HCT116 (cell line): ENCODE results near the gene ARHGAP33. TPM values are rescaled to one million over a fixed set of nuclear protein-coding genes. Genes with fewer than 3 reads are reported as not detected.

Experiments used
- ATAC-seq: fragments of 200-7000 bp; cut with Tn5 transposase; 2 replicates; pipeline ENCODE4 v1.9.1; 2020; ENCODE audit warnings: mild to moderate bottlenecking, moderate library complexity
- BruUV-seq: library from RNA; stranded (reverse); fragments of 400-500 nt; replicated peaks from 2 replicates; lab custom pipeline; 2021; lab: Mats Ljungman, UMichigan
- CTCF ChIA-PET: fragments of 300-600 bp; sonication (Branson Sonifier 250); formaldehyde crosslinking; loops from one replicate; lab custom pipeline; 2021; ENCODE audit warnings: antibody characterized with exemption; lab: Charles Lee
- POLR2A ChIA-PET: fragments of 300-600, 350-600 bp; sonication (Branson Sonifier 250); formaldehyde crosslinking; loops from one replicate; lab custom pipeline; 2021; ENCODE audit warnings: antibody characterized with exemption; lab: Charles Lee
- RAD21 ChIA-PET, 2 experiments: fragments of 300-600 bp; sonication (Branson Sonifier 250); formaldehyde crosslinking; loops; one replicate each; lab custom pipeline; 2023; ENCODE audit warnings: low total read pairs in 2 of 2; ENCODE audit not compliant: uncharacterized antibody in 2 of 2, unreplicated experiment in 2 of 2, low non-redundant PET in 1 of 2; lab: Charles Lee
- DNase-seq: peaks from one replicate; pipeline ENCODE4 v3.0.0-alpha.2; 2010; ENCODE audit warnings: low read depth, low spot score
- H2AFZ ChIP-seq: fragments of 200-600 bp; shearing (Covaris generic), sonication (generic); 2 replicates; pipeline ENCODE4 v1.6.1; 2017; ENCODE audit warnings: low read depth, mixed run types, mixed read lengths, antibody characterized with exemption, low read length; ENCODE audit not compliant: poor library complexity, severe bottlenecking
- H3K27ac ChIP-seq: 2 replicates; pipeline ENCODE4 v1.5.1; 2012; ENCODE audit warnings: low read depth, low read length
- H3K27me3 ChIP-seq: fragments of 200-600 bp; sonication (generic); 2 replicates; pipeline ENCODE4 v1.6.1; 2016; ENCODE audit warnings: mixed run types, low read length, mixed read lengths; ENCODE audit not compliant: insufficient read depth
- H3K36me3 ChIP-seq, 2 experiments: fragments of 200-500 bp in 1 of 2; fragments of 200-600 bp in 1 of 2; sonication (Bioruptor generic) in 1 of 2; sonication (generic) in 1 of 2; 2 replicates each; pipeline versions ENCODE4 v1.5.1 to v1.6.1; 2014 to 2016; ENCODE audit warnings: low read length in 2 of 2, inconsistent platforms in 1 of 2, mixed read lengths in 1 of 2, mixed run types in 1 of 2; ENCODE audit not compliant: insufficient read depth in 2 of 2, control insufficient read depth in 1 of 2
- H3K4me1 ChIP-seq, 2 experiments: fragments of 200-600 bp in 1 of 2; sonication (generic) in 1 of 2; 2 replicates each; pipeline versions ENCODE4 v1.5.1 to v1.6.1; 2012 to 2017; ENCODE audit warnings: low read length in 2 of 2, inconsistent platforms in 1 of 2, mild to moderate bottlenecking in 1 of 2, mixed read lengths in 1 of 2, mixed run types in 1 of 2, moderate library complexity in 1 of 2; ENCODE audit not compliant: insufficient read depth in 2 of 2, control insufficient read depth in 1 of 2
- H3K4me2 ChIP-seq: fragments of 200-600 bp; sonication (generic); 2 replicates; pipeline ENCODE4 v1.6.1; 2017; ENCODE audit warnings: mixed run types, low read length, mixed read lengths
- H3K4me3 ChIP-seq, 2 experiments: fragments of 200-600 bp in 1 of 2; sonication (generic) in 1 of 2; replicated peaks in 1 of 2; 2 replicates each; pipeline ENCODE4 v1.5.1; 2011 to 2016; ENCODE audit warnings: low read length in 2 of 2, control low read depth in 1 of 2, low read depth in 1 of 2, mild to moderate bottlenecking in 1 of 2, mixed read lengths in 1 of 2, mixed run types in 1 of 2
- H3K79me2 ChIP-seq: fragments of 200-600 bp; sonication (generic); 2 replicates; pipeline ENCODE4 v1.6.1; 2017; ENCODE audit warnings: mild to moderate bottlenecking, mixed run types, low read length, moderate library complexity, mixed read lengths; ENCODE audit not compliant: insufficient read depth
- H3K9ac ChIP-seq: fragments of 200-600 bp; sonication (generic); 2 replicates; pipeline ENCODE4 v1.6.1; 2016; ENCODE audit warnings: low read length, mixed read lengths
- H3K9me2 ChIP-seq: fragments of 200-600 bp; sonication (generic), shearing (Covaris generic); 2 replicates; pipeline ENCODE4 v1.6.1; 2017; ENCODE audit warnings: mixed run types, mild to moderate bottlenecking, moderate library complexity; ENCODE audit not compliant: insufficient read depth
- H3K9me3 ChIP-seq, 2 experiments: fragments of 200-500 bp in 1 of 2; fragments of 200-600 bp in 1 of 2; sonication (Bioruptor generic) in 1 of 2; sonication (generic) in 1 of 2; 2 replicates each; pipeline ENCODE4 v1.6.1; 2014 to 2017; ENCODE audit warnings: low read length in 2 of 2, mixed read lengths in 2 of 2, inconsistent platforms in 1 of 2, low read depth in 1 of 2, mild to moderate bottlenecking in 1 of 2, mixed run types in 1 of 2, moderate library complexity in 1 of 2; ENCODE audit not compliant: control insufficient read depth in 1 of 2, insufficient read depth in 1 of 2
- H4K20me1 ChIP-seq: fragments of 200-600 bp; sonication (generic), shearing (Covaris generic); 2 replicates; pipeline ENCODE4 v1.6.1; 2017; ENCODE audit warnings: mixed run types, mild to moderate bottlenecking, moderate library complexity; ENCODE audit not compliant: insufficient read depth
- CBX3 ChIP-seq: IDR thresholded peaks from 2 replicates; pipeline ENCODE4 v1.6.1; 2012; ENCODE audit warnings: low read depth
- CEBPB ChIP-seq: IDR thresholded peaks from 2 replicates; pipeline ENCODE4 v1.6.1; 2012; ENCODE audit warnings: low read depth
- EZH2 ChIP-seq: fragments of 200-600 bp; sonication (generic); IDR thresholded peaks from 2 replicates; pipeline ENCODE4 v1.6.1; 2017; ENCODE audit warnings: antibody characterized with exemption, mixed run types
- JUND ChIP-seq: IDR thresholded peaks from 2 replicates; pipeline ENCODE4 v1.6.1; 2012
- MAX ChIP-seq: IDR thresholded peaks from 2 replicates; pipeline ENCODE4 v1.6.1; 2012
- POLR2A ChIP-seq: IDR thresholded peaks from 2 replicates; pipeline ENCODE4 v1.7.0; 2011; ENCODE audit warnings: borderline replicate concordance; ENCODE audit not compliant: insufficient read depth, insufficient read length; ENCODE audit errors: extremely low read depth
- POLR2AphosphoS5 ChIP-seq: IDR thresholded peaks from 2 replicates; pipeline ENCODE4 v1.6.1; 2011; ENCODE audit warnings: mild to moderate bottlenecking, low read depth, low read length, moderate library complexity
- RAD21 ChIP-seq: IDR thresholded peaks from 2 replicates; pipeline ENCODE4 v1.6.1; 2012; ENCODE audit warnings: low read depth, mild to moderate bottlenecking
- REST ChIP-seq: IDR thresholded peaks from 2 replicates; pipeline ENCODE4 v1.6.1; 2012; ENCODE audit warnings: low read depth
- YY1 ChIP-seq: IDR thresholded peaks from 2 replicates; pipeline ENCODE4 v1.6.1; 2011; ENCODE audit warnings: low read length, low read depth, moderate library complexity, mild to moderate bottlenecking; ENCODE audit not compliant: insufficient replicate concordance; ENCODE audit errors: extremely low read depth
- ZFX ChIP-seq: fragments of 450-650 bp; IDR thresholded peaks from 2 replicates; pipeline ENCODE4 v1.6.1; 2017
- intact Hi-C: fragments of 100-400 bp; cut with micrococcal nuclease; formaldehyde crosslinking; loops from 2 replicates; pipeline ENCODE4 v1.10.0; 2022
- total RNA-seq: library from RNA; stranded (reverse); gene quantifications from one replicate; pipeline ENCODE4 v1.2.1, GENCODE V29; 2021; ENCODE audit not compliant: unreplicated experiment

ARHGAP33 gene
- total RNA-seq, 1 experiment from 2014 or later: 30.2 TPM

GRCh38 chr19:35811317-35812219 lies 36.2 kb downstream of the ARHGAP33 start:
- Histone ChIP-seq H3K9me3 (no peaks in the 10 kb centered on the region), H3K79me2 (no peaks in the 10 kb centered on the region), H3K4me2 (no peak overlapping the region), H3K9ac (no peak overlapping the region), H2AFZ (no peak overlapping the region), H3K4me1 (no peaks in the 10 kb centered on the region), H3K4me3 (no peak overlapping the region), H3K27ac (no peak overlapping the region), H3K9me2 (no peaks in the 10 kb centered on the region), H4K20me1 (no peaks in the 10 kb centered on the region), H3K27me3 (no peaks in the 10 kb centered on the region), H3K36me3 (no peaks in the 10 kb centered on the region)
- DNase-seq (no peak), ATAC-seq (no peak)
- BruUV-seq: no TSS peak
- ChIA-PET CTCF (no interaction called here), POLR2A (no interaction called here), RAD21 (no interaction called here)
- intact Hi-C loops: no loop called here
- TF ChIP-seq CEBPB (no peak), ZFX (no peak), REST (no peak), RAD21 (no peak), JUND (no peak), POLR2AphosphoS5 (no peak), YY1 (no peak), EZH2 (no peak), POLR2A (no peak), MAX (no peak), CBX3 (no peak)
